Measurements from ENCODE around the gene SBF2. TPM values are rescaled to one million over a fixed set of nuclear protein-coding genes. Genes with fewer than 3 reads are reported as not detected.

SBF2 gene
- total and polyA plus RNA-seq, 9 of the 15 experiments (the other 6 are each of a cell fraction or from before 2014, with no cell fraction given) = 0.80 to 9.5 (median 5.0) TPM

- TF ChIP-seq KLF13 (tag; IDR thresholded peaks at IDR 0.05; ENCODE audit: borderline replicate concordance, low read depth) = no peak
- TF ChIP-seq SIN3A (IDR thresholded peaks at IDR 0.05; ENCODE audit: borderline replicate concordance in 2 of 2, control insufficient read depth in 1 of 2, low read depth in 2 of 2, low read length in 2 of 2) = no peak
- no peak for TF ChIP-seq SETDB1 (IDR thresholded peaks at IDR 0.05; ENCODE audit: low read length)
- TF ChIP-seq ZNF780A (CRISPR knock-in tag; IDR thresholded peaks at IDR 0.05) = no peak
- no peak for TF ChIP-seq SMARCA4 (IDR thresholded peaks at IDR 0.05)
- no peak for TF ChIP-seq SRSF7 (optimal IDR thresholded peaks at IDR 0.05; ENCODE audit: low read depth, low read length)
- no peak for TF ChIP-seq RREB1 (CRISPR knock-in tag; IDR thresholded peaks at IDR 0.05)
- no peak for TF ChIP-seq ZHX1 (conservative IDR thresholded peaks at IDR 0.05; ENCODE audit: low read length)
- TF ChIP-seq NR0B1 (IDR thresholded peaks at IDR 0.05; ENCODE audit: partially characterized antibody) = no peak
- TF ChIP-seq ZNF12 (CRISPR knock-in tag; IDR thresholded peaks at IDR 0.05) = no peak
- no peak for TF ChIP-seq HDAC8 (tag; IDR thresholded peaks at IDR 0.05)
These were observed 277.0 kb downstream of the SBF2 start (continued) for GRCh38 chr11:10017050-10017449.
